GM11168 (cell line): Measurements from ENCODE around the gene LRRN2.
"Not testable (repeated sequence)": the region's sequence is repeated elsewhere in the genome, so short reads cannot be mapped to it uniquely, and the experiment has no call there.

Experiments used
- in situ Hi-C: fragments of 300-500 bp; cut with MboI; formaldehyde crosslinking; loops from one replicate; pipeline ENCODE4 v1.12.0; 2022; ENCODE audit warnings: low sequenced_read_pairs; ENCODE audit not compliant: unreplicated experiment

LRRN2 gene

GRCh38 chr1:204640578-204640977 lies 45.0 kb downstream of the LRRN2 start:
- in situ Hi-C loops = no loop called here

- in situ Hi-C loops = no loop called here
Observed at GRCh38 chr1:204634260-204634910, 51.2 kb downstream of the LRRN2 start.

GRCh38 chr1:204633665-204634064 lies 51.9 kb downstream of the LRRN2 start:
- in situ Hi-C loops = no loop called here

- in situ Hi-C loops = no loop called here
Observed at GRCh38 chr1:204630132-204630905, 55.2 kb downstream of the LRRN2 start.

- in situ Hi-C loops = not testable (repeated sequence)
Observed at GRCh38 chr1:204629459-204629858, 56.1 kb downstream of the LRRN2 start.

GRCh38 chr1:204628868-204629267 lies 56.7 kb downstream of the LRRN2 start:
- in situ Hi-C loops = no loop called here

GRCh38 chr1:204627436-204627835 lies 58.1 kb downstream of the LRRN2 start:
- in situ Hi-C loops = no loop called here

GRCh38 chr1:204626381-204626780 lies 59.2 kb downstream of the LRRN2 start:
- in situ Hi-C loops = no loop called here

- in situ Hi-C loops = no loop called here
Observed at GRCh38 chr1:204624631-204625216, 60.8 kb downstream of the LRRN2 start.

- in situ Hi-C loops = no loop called here
Observed at GRCh38 chr1:204623894-204624361, 61.6 kb downstream of the LRRN2 start.

- in situ Hi-C loops = no loop called here
Observed at GRCh38 chr1:204623365-204623893, 62.1 kb downstream of the LRRN2 start.

- in situ Hi-C loops = no loop called here
Observed at GRCh38 chr1:204621996-204622395, 63.5 kb downstream of the LRRN2 start.

- in situ Hi-C loops = no loop called here
Observed at GRCh38 chr1:204621396-204621795, 64.1 kb downstream of the LRRN2 start.

- in situ Hi-C loops = no loop called here
Observed at GRCh38 chr1:204619721-204620120, 65.8 kb downstream of the LRRN2 start.

GRCh38 chr1:204618148-204618760 lies 67.3 kb downstream of the LRRN2 start:
- in situ Hi-C loops = no loop called here

GRCh38 chr1:204617256-204618147 lies 68.0 kb downstream of the LRRN2 start:
- in situ Hi-C loops = no loop called here

GRCh38 chr1:204616641-204617040 lies 68.9 kb downstream of the LRRN2 start:
- in situ Hi-C loops = no loop called here

GRCh38 chr1:204615881-204616280 lies 69.7 kb downstream of the LRRN2 start:
- in situ Hi-C loops = no loop called here

GRCh38 chr1:204613636-204614035 lies 71.9 kb downstream of the LRRN2 start:
- in situ Hi-C loops = no loop called here

- in situ Hi-C loops = no loop called here
Observed at GRCh38 chr1:204612326-204612725, 73.2 kb downstream of the LRRN2 start.
